Common myeloid progenitor, CD34-positive (primary cell): ENCODE measurements around the gene UBE2Q1.
A peak's percentile ranks its signal among the peaks of the same experiment; 100 is the strongest.

Experiments
- CTCF ChIA-PET: fragments of 350-600 bp; sonication (Branson Sonifier 250); formaldehyde crosslinking; loops from one replicate; lab custom pipeline; 2021; ENCODE audit warnings: antibody characterized with exemption; lab: Charles Lee
- POLR2A ChIA-PET: fragments of 350-600 bp; sonication (Branson Sonifier 250); formaldehyde crosslinking; loops from one replicate; lab custom pipeline; 2021; ENCODE audit warnings: antibody characterized with exemption; lab: Charles Lee
- DNase-seq, 3 donors: peaks; one replicate each; pipeline versions ENCODE4 v3.0.0 to v3.0.0-alpha.2; 2013
- H3K27ac ChIP-seq, 2 experiments: 1 replicate in 1 of 2; 2 replicates in 1 of 2; pipeline ENCODE4 v1.7.0; 2013; ENCODE audit warnings: inconsistent platforms in 2 of 2, low read length in 2 of 2, mild to moderate bottlenecking in 2 of 2, low read depth in 1 of 2, moderate library complexity in 1 of 2; ENCODE audit not compliant: severe bottlenecking in 2 of 2, insufficient read depth in 1 of 2, poor library complexity in 1 of 2
- H3K27me3 ChIP-seq, 5 experiments: replicated peaks in 2 of 5; 1 replicate in 3 of 5; 2 replicates in 2 of 5; pipeline versions ENCODE4 v1.6.1 to v1.7.0; 2013; ENCODE audit warnings: low read length in 4 of 5, mild to moderate bottlenecking in 2 of 5, moderate library complexity in 2 of 5, inconsistent platforms in 1 of 5; ENCODE audit not compliant: insufficient read depth in 5 of 5, control insufficient read depth in 4 of 5
- H3K36me3 ChIP-seq, 4 experiments: 1 replicate in 2 of 4; 2 replicates in 2 of 4; pipeline versions ENCODE4 v1.6.1 to v1.7.0; 2013; ENCODE audit warnings: low read length in 3 of 4, control low read depth in 1 of 4, mild to moderate bottlenecking in 1 of 4; ENCODE audit not compliant: control insufficient read depth in 4 of 4, insufficient read depth in 4 of 4
- H3K4me1 ChIP-seq, 4 experiments: 1 replicate in 3 of 4; 2 replicates in 1 of 4; pipeline versions ENCODE4 v1.6.1 to v1.7.1; 2013; ENCODE audit warnings: low read length in 3 of 4, mild to moderate bottlenecking in 3 of 4, control low read depth in 1 of 4, inconsistent platforms in 1 of 4, moderate library complexity in 1 of 4; ENCODE audit not compliant: control insufficient read depth in 4 of 4, insufficient read depth in 4 of 4; ENCODE audit errors: control extremely low read depth in 1 of 4
- H3K4me3 ChIP-seq, 7 experiments: 1 replicate in 4 of 7; 2 replicates in 3 of 7; pipeline versions ENCODE4 v1.5.1 to v1.7.0; 2013; ENCODE audit warnings: mild to moderate bottlenecking in 7 of 7, low read length in 6 of 7, moderate library complexity in 6 of 7, inconsistent platforms in 2 of 7, low read depth in 2 of 7, control low read depth in 1 of 7; ENCODE audit not compliant: insufficient read depth in 4 of 7, control insufficient read depth in 1 of 7; ENCODE audit errors: extremely low read depth in 1 of 7
- H3K9me3 ChIP-seq, 5 experiments: 1 replicate in 4 of 5; 2 replicates in 1 of 5; pipeline versions ENCODE4 v1.6.1 to v1.7.1; 2013; ENCODE audit warnings: low read length in 4 of 5, mild to moderate bottlenecking in 2 of 5, inconsistent platforms in 1 of 5, low read depth in 1 of 5, moderate library complexity in 1 of 5; ENCODE audit not compliant: control insufficient read depth in 4 of 5, insufficient read depth in 2 of 5; ENCODE audit errors: control extremely low read depth in 1 of 5
- WGBS: methylation state at CpG from one replicate; pipeline ENCODE4 v1.1.5; 2013; ENCODE audit not compliant: insufficient coverage; 5-methylcytosine and 5-hydroxymethylcytosine counted together

UBE2Q1 gene

GRCh38 chr1:154547105-154547732 is 11.2 kb downstream of the UBE2Q1 start:
- no peak overlapping the region for H3K27ac ChIP-seq
- no peaks in the 10 kb centered on the region for H3K27me3 ChIP-seq
- H3K4me1 ChIP-seq = peaks cover 0 to 8% (median 2%) of the 10 kb centered on the region in 4 experiments
- 95% methylated on average over 7 of the region's 11 CpGs for WGBS
- H3K4me3 ChIP-seq = no peak overlapping the region
- H3K9me3 ChIP-seq = no peaks in the 10 kb centered on the region
- peaks cover 11 to 38% (median 34%) of the 10 kb centered on the region in 4 experiments for H3K36me3 ChIP-seq
- POLR2A ChIA-PET = interaction anchor here (1.7 kb wide), 1 partner anchor 67 kb away, joined by 6 read pairs; no protein-coding TSS in a partner anchor
- DNase-seq = no peak
- CTCF ChIA-PET = interaction anchor here (0.7 to 14.2 kb wide), 27 partner anchors 8 to 620 kb away, joined by 3 to 341 read pairs (median 4); no protein-coding TSS in a partner anchor

- H3K9me3 ChIP-seq = no peaks in the 10 kb centered on the region
- peaks cover 0 to 8% (median 2%) of the 10 kb centered on the region in 4 experiments for H3K4me1 ChIP-seq
- POLR2A ChIA-PET = interaction anchor here (1.7 kb wide), 1 partner anchor 66 kb away, joined by 6 read pairs; no protein-coding TSS in a partner anchor
- no peak overlapping the region for H3K27ac ChIP-seq
- CTCF ChIA-PET = interaction anchor here (0.7 to 14.2 kb wide), 29 partner anchors 9 to 620 kb away, joined by 3 to 341 read pairs (median 4); no protein-coding TSS in a partner anchor
- peaks cover 0 to 2% (median 0%) of the 10 kb centered on the region in 5 experiments for H3K27me3 ChIP-seq
- peaks cover 11 to 30% (median 26%) of the 10 kb centered on the region in 4 experiments for H3K36me3 ChIP-seq
- WGBS = 69% methylated on average over 2 of the region's 13 CpGs
- no peak overlapping the region for H3K4me3 ChIP-seq
- peak; percentile 60 to 73 (median 62) for DNase-seq
These were observed 12.0 kb downstream of the UBE2Q1 start for GRCh38 chr1:154546264-154547063.

GRCh38 chr1:154541231-154541630 is 17.2 kb downstream of the UBE2Q1 start:
- H3K4me3 ChIP-seq = no peak overlapping the region
- CTCF ChIA-PET = interaction anchor here (1.3 to 5.6 kb wide), 2 partner anchors 17 to 60 kb away, joined by 3 to 38 read pairs; no protein-coding TSS in a partner anchor

GRCh38 chr1:154539486-154540483 is 18.7 kb downstream of the UBE2Q1 start:
- no peak overlapping the region for H3K27ac ChIP-seq
- ChIA-PET POLR2A (interaction anchor here (0.6 kb wide), 1 partner anchor 1572 kb away, joined by 3 read pairs; no protein-coding TSS in a partner anchor), CTCF (interaction anchor here (1.0 to 5.6 kb wide), 3 partner anchors 9 to 59 kb away, joined by 4 to 38 read pairs (median 5); no protein-coding TSS in a partner anchor)
- no peak for DNase-seq
- 96% methylated on average over 5 of the region's 9 CpGs for WGBS
- H3K36me3 ChIP-seq = no peaks in the 10 kb centered on the region
- H3K27me3 ChIP-seq = peaks cover 0 to 2% (median 0%) of the 10 kb centered on the region in 5 experiments
- H3K4me3 ChIP-seq = no peak overlapping the region
- H3K4me1 ChIP-seq = no peaks in the 10 kb centered on the region
- no peaks in the 10 kb centered on the region for H3K9me3 ChIP-seq

More at GRCh38 chr1:154541231-154541630, 17.2 kb downstream of the UBE2Q1 start:
- no peak overlapping the region for H3K27ac ChIP-seq
- peaks cover 0 to 2% (median 0%) of the 10 kb centered on the region in 5 experiments for H3K27me3 ChIP-seq
- no peak for DNase-seq
- no peaks in the 10 kb centered on the region for H3K4me1 ChIP-seq
- WGBS = 86% methylated on average over 6 of the region's 6 CpGs
- POLR2A ChIA-PET = no interaction called here
- no peaks in the 10 kb centered on the region for H3K36me3 ChIP-seq
- H3K9me3 ChIP-seq = no peaks in the 10 kb centered on the region

GRCh38 chr1:154536570-154536969 is 21.9 kb downstream of the UBE2Q1 start:
- Histone ChIP-seq H3K4me1 (no peaks in the 10 kb centered on the region), H3K9me3 (no peaks in the 10 kb centered on the region), H3K36me3 (no peaks in the 10 kb centered on the region), H3K27me3 (peaks cover 0 to 1% (median 0%) of the 10 kb centered on the region in 5 experiments), H3K4me3 (no peak overlapping the region), H3K27ac (no peak overlapping the region)
- CTCF ChIA-PET = interaction anchor here (1.6 to 2.1 kb wide), 2 partner anchors 55 to 56 kb away, joined by 3 to 6 read pairs; no protein-coding TSS in a partner anchor
- no peak for DNase-seq
- POLR2A ChIA-PET = no interaction called here
- 96% methylated on average over 7 of the region's 7 CpGs for WGBS
